Epithelial cell of proximal tubule (primary cell): Measurements from ENCODE around the gene ZC3H18. TPM values are rescaled to one million over a fixed set of nuclear protein-coding genes. Genes with fewer than 3 reads are reported as not detected.

Source experiments
- DNase-seq: peaks from one replicate; pipeline ENCODE4 v3.0.0-alpha.2; 2011; ENCODE audit warnings: low read depth
- H3K4me3 ChIP-seq: 2 replicates; pipeline ENCODE4 v1.5.1; 2011; ENCODE audit warnings: low read depth, mild to moderate bottlenecking, low read length
- total RNA-seq: library from RNA; depleted of rRNA; stranded (reverse); fragments of >200 nt; gene quantifications from 2 replicates; pipeline ENCODE4 v1.2.3, GENCODE V29; 2015
- TF ChIP-seq, protein P1 (sequence below): conservative IDR thresholded peaks from 2 replicates; pipeline ENCODE4 v1.5.1; 2012; ENCODE audit warnings: low read depth, mild to moderate bottlenecking, low read length

The ZC3H18 gene
- total RNA-seq, 1 donor from 2014 or later: 18.3 TPM

DNA sequence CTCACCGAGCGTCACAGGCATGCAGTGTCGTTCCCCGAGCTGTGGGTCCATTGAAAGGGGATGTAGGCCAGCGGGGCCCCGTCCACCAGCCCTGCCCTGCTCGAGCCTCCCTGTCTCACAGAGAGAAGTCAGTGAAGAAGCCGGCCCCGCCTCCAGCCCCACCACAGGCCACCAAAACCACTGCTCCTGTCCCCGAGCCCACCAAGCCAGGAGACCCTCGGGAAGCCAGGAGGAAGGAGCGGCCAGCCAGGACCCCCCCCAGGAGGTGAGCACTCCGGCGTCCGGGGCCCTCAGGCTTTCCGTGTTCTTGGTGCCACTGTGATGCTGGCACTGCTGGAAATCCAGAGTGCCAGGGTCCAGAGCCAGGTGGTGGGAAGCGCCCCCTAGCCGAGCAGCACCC lies 54.3 kb downstream of the ZC3H18 start:
- TF ChIP-seq, protein P1, sequence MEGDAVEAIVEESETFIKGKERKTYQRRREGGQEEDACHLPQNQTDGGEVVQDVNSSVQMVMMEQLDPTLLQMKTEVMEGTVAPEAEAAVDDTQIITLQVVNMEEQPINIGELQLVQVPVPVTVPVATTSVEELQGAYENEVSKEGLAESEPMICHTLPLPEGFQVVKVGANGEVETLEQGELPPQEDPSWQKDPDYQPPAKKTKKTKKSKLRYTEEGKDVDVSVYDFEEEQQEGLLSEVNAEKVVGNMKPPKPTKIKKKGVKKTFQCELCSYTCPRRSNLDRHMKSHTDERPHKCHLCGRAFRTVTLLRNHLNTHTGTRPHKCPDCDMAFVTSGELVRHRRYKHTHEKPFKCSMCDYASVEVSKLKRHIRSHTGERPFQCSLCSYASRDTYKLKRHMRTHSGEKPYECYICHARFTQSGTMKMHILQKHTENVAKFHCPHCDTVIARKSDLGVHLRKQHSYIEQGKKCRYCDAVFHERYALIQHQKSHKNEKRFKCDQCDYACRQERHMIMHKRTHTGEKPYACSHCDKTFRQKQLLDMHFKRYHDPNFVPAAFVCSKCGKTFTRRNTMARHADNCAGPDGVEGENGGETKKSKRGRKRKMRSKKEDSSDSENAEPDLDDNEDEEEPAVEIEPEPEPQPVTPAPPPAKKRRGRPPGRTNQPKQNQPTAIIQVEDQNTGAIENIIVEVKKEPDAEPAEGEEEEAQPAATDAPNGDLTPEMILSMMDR: no peak
- no peak for DNase-seq
- no peak overlapping the region for H3K4me3 ChIP-seq

DNA sequence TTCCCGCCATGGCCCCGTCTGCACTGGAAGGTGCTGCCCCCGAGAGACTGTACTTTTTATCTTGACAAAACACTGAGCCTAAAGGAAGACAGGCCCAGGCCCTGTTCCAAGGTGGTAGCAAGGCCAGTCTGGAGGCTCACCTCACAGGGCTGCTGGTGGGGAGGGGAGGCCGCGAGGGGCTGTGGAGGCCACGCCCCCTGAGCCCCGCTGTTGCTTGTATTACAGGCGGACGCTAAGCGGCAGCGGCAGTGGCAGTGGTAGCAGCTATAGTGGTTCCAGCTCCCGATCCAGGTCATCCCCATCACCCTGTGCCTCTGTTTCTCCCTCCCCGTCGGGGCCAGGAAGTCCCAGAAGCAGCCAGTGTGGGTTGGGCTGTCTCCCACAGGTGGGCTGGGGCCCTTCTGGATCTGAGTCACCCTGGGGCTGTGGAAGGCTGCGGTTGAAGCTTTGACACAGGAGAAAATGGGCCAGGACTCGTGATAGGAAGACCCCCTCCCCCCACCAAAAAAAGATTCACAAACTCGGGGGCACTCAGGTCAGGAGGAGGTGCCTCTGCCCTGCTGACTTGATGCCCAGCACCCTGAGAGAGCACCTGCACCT lies 54.9 kb downstream of the ZC3H18 start:
- no peak overlapping the region for H3K4me3 ChIP-seq
- DNase-seq: no peak
- TF ChIP-seq, protein P1: no peak

DNA sequence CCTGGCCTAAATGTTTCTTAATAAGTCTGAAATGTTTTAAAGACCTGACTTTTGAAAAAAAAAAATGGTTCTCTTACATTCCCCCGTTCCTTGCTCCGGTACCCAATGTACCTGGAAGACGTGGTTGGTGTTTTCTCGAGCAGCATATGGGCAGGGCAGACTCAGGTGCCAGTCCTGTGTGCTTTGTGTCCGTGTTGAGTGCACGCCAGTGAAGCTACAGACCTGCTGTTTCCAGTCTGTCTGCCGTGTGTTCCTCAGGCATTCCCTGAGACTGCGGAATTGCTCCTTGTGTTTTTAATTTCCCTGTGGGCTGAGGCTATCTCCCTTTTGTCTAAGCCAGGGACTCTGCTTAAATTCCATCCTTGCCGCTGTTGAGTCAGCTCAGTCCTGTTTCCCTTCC lies 56.4 kb downstream of the ZC3H18 start:
- DNase-seq: no peak
- H3K4me3 ChIP-seq: no peak overlapping the region
- TF ChIP-seq, protein P1: no peak

DNA sequence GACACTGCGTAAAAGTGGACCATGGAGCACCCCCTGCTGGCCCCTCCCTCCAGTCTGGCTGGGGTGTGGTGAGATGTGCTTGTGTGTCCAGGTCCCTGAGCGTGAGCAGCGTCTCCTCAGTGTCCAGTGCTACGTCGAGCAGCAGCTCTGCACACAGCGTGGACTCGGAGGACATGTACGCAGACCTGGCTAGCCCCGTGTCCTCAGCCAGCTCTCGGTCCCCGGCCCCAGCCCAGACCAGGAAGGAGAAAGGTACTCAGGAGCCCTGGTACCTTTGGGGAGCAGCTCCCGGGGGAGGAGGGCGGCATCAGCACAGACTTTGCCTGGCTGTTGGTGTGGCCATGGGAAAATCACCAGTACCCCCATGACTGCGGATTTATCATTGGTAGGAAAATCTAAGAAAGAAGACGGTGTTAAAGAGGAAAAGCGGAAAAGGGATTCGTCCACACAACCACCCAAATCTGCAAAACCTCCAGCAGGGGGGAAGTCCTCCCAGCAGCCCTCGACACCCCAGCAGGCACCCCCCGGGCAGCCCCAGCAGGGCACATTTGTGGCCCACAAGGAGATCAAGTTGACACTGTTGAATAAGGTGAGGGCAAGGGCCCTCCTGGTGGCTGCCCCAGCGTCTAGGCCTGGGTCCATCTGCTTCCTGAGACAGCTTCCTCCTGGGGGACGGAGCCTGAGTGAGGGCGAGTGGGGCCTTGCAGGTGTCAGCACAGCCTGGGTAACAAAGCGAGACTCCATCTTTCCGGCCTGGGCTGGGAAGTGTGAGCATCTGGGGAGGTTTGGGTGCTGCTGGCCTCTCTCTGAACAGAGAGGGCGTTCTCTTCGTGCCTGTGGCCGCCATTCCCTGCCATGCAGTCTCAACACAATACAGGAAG lies 57.6 kb downstream of the ZC3H18 start:
- DNase-seq: no peak
- TF ChIP-seq, protein P1: no peak
- no peak overlapping the region for H3K4me3 ChIP-seq

DNA sequence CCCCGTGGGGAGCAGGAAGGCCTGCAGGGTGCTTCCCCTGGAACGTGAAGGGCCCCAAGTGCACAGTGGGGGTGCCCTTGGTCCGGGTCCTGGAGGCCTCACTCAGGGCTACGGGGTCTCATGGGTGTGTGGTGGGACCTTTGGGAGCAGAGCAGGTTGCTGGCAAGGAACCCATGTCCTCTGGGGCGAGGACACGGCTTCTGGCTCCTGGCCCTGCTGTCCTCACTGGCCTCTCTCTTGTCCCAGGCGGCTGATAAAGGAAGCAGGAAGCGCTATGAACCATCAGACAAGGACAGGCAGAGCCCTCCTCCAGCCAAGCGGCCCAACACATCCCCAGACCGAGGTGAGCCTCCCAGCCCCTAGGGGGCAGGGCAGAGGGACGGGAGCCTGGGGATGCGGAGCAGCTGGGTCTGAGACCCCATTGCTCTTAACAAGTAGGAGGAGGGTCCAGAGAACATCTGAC lies 58.3 kb downstream of the ZC3H18 start:
- TF ChIP-seq, protein P1: peak; percentile 52
- no peak for DNase-seq
- no peak overlapping the region for H3K4me3 ChIP-seq

DNA sequence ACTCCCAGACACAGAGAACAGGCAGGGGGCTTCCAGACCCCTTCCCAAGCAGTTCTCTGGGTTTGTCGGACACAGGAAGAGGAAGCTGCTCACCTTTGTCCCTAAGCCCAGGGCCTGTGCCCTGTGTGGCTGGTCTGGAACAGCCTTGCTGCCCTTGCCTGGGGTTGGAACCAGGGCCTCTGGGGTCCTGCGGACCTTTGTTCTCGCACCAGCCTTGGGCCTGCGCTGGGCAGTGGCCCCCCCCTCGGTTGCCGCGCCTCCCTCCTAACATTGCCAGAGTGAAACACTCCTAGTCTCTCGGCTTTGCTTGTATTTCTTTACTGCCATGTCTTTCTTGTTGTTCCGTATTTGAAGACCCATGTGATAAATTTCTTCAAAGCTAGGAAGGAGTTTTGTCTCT lies 59.6 kb downstream of the ZC3H18 start:
- DNase-seq: no peak
- H3K4me3 ChIP-seq: no peak overlapping the region
- TF ChIP-seq, protein P1: no peak
